GM23338 (cell line): Measurements from ENCODE around the gene NUCB1. TPM values are rescaled to one million over a fixed set of nuclear protein-coding genes. Genes with fewer than 3 reads are reported as not detected.

Experiments used
- ATAC-seq: fragments of 200-7000 bp; cut with Tn5 transposase; 3 replicates; pipeline ENCODE4 v1.9.1; 2020
- DNase-seq: peaks from one replicate; pipeline ENCODE4 v3.0.0-alpha.2; 2015; ENCODE audit warnings: low spot score
- H2AFZ ChIP-seq: fragments of 200-600 bp; sonication (generic); 2 replicates; pipeline ENCODE4 v1.8.0; 2016; ENCODE audit warnings: antibody characterized with exemption, mild to moderate bottlenecking, moderate library complexity
- H3F3A ChIP-seq: fragments of 200-600 bp; sonication (generic); replicated peaks from 2 replicates; pipeline ENCODE4 v1.8.0; 2017; ENCODE audit warnings: antibody characterized with exemption, mixed run types, low read depth
- H3K27ac ChIP-seq: fragments of 200-600 bp; sonication (generic); 2 replicates; pipeline ENCODE4 v1.6.1; 2016; ENCODE audit warnings: low read depth
- H3K27me3 ChIP-seq: fragments of 200-600 bp; sonication (generic); 2 replicates; pipeline ENCODE4 v1.8.0; 2016; ENCODE audit warnings: mild to moderate bottlenecking, mixed run types, moderate library complexity; ENCODE audit not compliant: insufficient read depth
- H3K36me3 ChIP-seq: fragments of 200-600 bp; sonication (generic); 2 replicates; pipeline ENCODE4 v1.8.0; 2016; ENCODE audit warnings: mild to moderate bottlenecking; ENCODE audit not compliant: insufficient read depth
- H3K4me1 ChIP-seq: fragments of 200-600 bp; sonication (generic); 2 replicates; pipeline ENCODE4 v1.8.0; 2016; ENCODE audit warnings: mild to moderate bottlenecking, moderate library complexity; ENCODE audit not compliant: insufficient read depth
- H3K4me2 ChIP-seq: fragments of 200-600 bp; sonication (generic); 2 replicates; pipeline ENCODE4 v1.7.1; 2017; ENCODE audit warnings: mixed run types
- H3K4me3 ChIP-seq: fragments of 200-600 bp; sonication (generic); 2 replicates; pipeline ENCODE4 v1.6.1; 2016; ENCODE audit warnings: mixed run types
- H3K79me2 ChIP-seq: fragments of 200-600 bp; sonication (generic); replicated peaks from 2 replicates; pipeline ENCODE4 v1.8.0; 2017; ENCODE audit warnings: mild to moderate bottlenecking; ENCODE audit not compliant: insufficient read depth
- H3K9me2 ChIP-seq: fragments of 200-600 bp; sonication (generic); 2 replicates; pipeline ENCODE4 v1.8.0; 2017; ENCODE audit not compliant: insufficient read depth
- H4K20me1 ChIP-seq: fragments of 200-600 bp; sonication (generic); replicated peaks from 2 replicates; pipeline ENCODE4 v1.8.0; 2017; ENCODE audit warnings: mild to moderate bottlenecking; ENCODE audit not compliant: insufficient read depth
- H3K27ac Mint-ChIP-seq: 2 replicates; pipeline ENCODE4 v1.8.0; 2020; ENCODE audit warnings: inconsistent platforms, mild to moderate bottlenecking, moderate library complexity, mixed read lengths
- H3K27me3 Mint-ChIP-seq: 3 replicates; pipeline ENCODE4 v1.8.0; 2022; ENCODE audit warnings: low read depth, mild to moderate bottlenecking, moderate library complexity, mixed read lengths, inconsistent platforms; ENCODE audit not compliant: insufficient read depth, poor library complexity
- H3K36me3 Mint-ChIP-seq: 3 replicates; pipeline ENCODE4 v1.8.0; 2021; ENCODE audit warnings: low read depth, mild to moderate bottlenecking, inconsistent platforms, moderate library complexity, mixed read lengths
- H3K4me1 Mint-ChIP-seq: 3 replicates; pipeline ENCODE4 v1.8.0; 2020; ENCODE audit warnings: mild to moderate bottlenecking, inconsistent platforms, mixed read lengths
- H3K4me3 Mint-ChIP-seq: 3 replicates; pipeline ENCODE4 v1.8.0; 2021; ENCODE audit warnings: moderate library complexity, mild to moderate bottlenecking, inconsistent platforms, mixed read lengths
- H3K9me3 Mint-ChIP-seq: 3 replicates; pipeline ENCODE4 v1.8.0; 2020; ENCODE audit warnings: moderate library complexity, mild to moderate bottlenecking, inconsistent platforms, mixed read lengths
- CTCF ChIP-seq, 2 experiments: fragments of 200-600 bp in 1 of 2; sonication (generic) in 1 of 2; conservative IDR thresholded peaks; 2 replicates each; pipeline versions ENCODE4 v1.5.1 to v1.6.1; 2016 to 2017; ENCODE audit warnings: antibody characterized with exemption in 2 of 2, low read depth in 2 of 2, mild to moderate bottlenecking in 2 of 2, moderate library complexity in 1 of 2
- ETS1 ChIP-seq: IDR thresholded peaks from 2 replicates; pipeline ENCODE4 v1.6.1; 2016; ENCODE audit warnings: antibody characterized with exemption
- EZH2 ChIP-seq: fragments of 200-600 bp; sonication (generic); IDR thresholded peaks from one replicate; pipeline ENCODE4 v1.8.0; 2017; ENCODE audit warnings: antibody characterized with exemption, mild to moderate bottlenecking, low read depth; ENCODE audit not compliant: unreplicated experiment
- EZH2phosphoT487 ChIP-seq: fragments of 200-600 bp; sonication (generic); IDR thresholded peaks from one replicate; pipeline ENCODE4 v1.8.1; 2018; ENCODE audit warnings: antibody characterized with exemption; ENCODE audit not compliant: unreplicated experiment
- POLR2AphosphoS5 ChIP-seq: IDR thresholded peaks from 2 replicates; pipeline ENCODE4 v1.6.1; 2016; ENCODE audit warnings: antibody characterized with exemption, low read depth
- STAT1 ChIP-seq: IDR thresholded peaks from one replicate; pipeline ENCODE4 v1.6.1; 2016; ENCODE audit warnings: antibody characterized with exemption; ENCODE audit not compliant: unreplicated experiment
- ZNF114 ChIP-seq: fragments of 250-450 bp; sonication (Bioruptor Pico); IDR thresholded peaks from 2 replicates; pipeline ENCODE4 v1.5.0; 2020; ENCODE audit warnings: mild to moderate bottlenecking, moderate library complexity
- ZNF462 ChIP-seq: fragments of 250-450 bp; sonication (Bioruptor Pico); IDR thresholded peaks from 2 replicates; pipeline ENCODE4 v1.5.0; 2020; ENCODE audit warnings: mild to moderate bottlenecking, moderate library complexity
- polyA plus RNA-seq: library from polyadenylated mRNA; unstranded; fragments of >200 nt; fragmentation: Nextera tagmentation; extraction: Ambion mirVana; gene quantifications from 2 replicates; pipeline ENCODE4 v1.2.1, GENCODE V29; 2016
- total RNA-seq: library from RNA; depleted of rRNA; stranded (reverse); fragments of >200 nt; shearing (Covaris generic); gene quantifications from 2 replicates; pipeline ENCODE4 v1.2.3, GENCODE V29; 2014

The NUCB1 gene
- total and polyA plus RNA-seq, 2 experiments from 2014 or later = 57.1 to 163 TPM

- no peak overlapping the region for H3K4me3 Mint-ChIP-seq
- no peak overlapping the region for H2AFZ ChIP-seq
- H3K9me2 ChIP-seq = no peaks in the 10 kb centered on the region
- no peaks in the 10 kb centered on the region for H3K27me3 ChIP-seq
- H3K4me1 Mint-ChIP-seq = peaks cover 15% of the 10 kb centered on the region
- ATAC-seq = no peak
- H3F3A ChIP-seq = peaks cover 8% of the 10 kb centered on the region; the same call in 1 of the 2 replicates
- peaks cover 2% of the 10 kb centered on the region for H3K27me3 Mint-ChIP-seq
- peaks cover 48% of the 10 kb centered on the region for H3K36me3 Mint-ChIP-seq
- H3K4me1 ChIP-seq = peaks cover 8% of the 10 kb centered on the region
- TF ChIP-seq ZNF462 (CRISPR knock-in tag) = no peak
- no peak for TF ChIP-seq POLR2AphosphoS5
- TF ChIP-seq EZH2 = no peak
- no peak overlapping the region for H3K4me2 ChIP-seq
- H3K27ac ChIP-seq = no peak overlapping the region
- H4K20me1 ChIP-seq = peaks cover 14% of the 10 kb centered on the region
- peaks cover 17% of the 10 kb centered on the region for H3K79me2 ChIP-seq
- H3K36me3 ChIP-seq = peaks cover 10% of the 10 kb centered on the region
- H3K4me3 ChIP-seq = no peak overlapping the region
- no peak for DNase-seq
- H3K9me3 Mint-ChIP-seq = peaks cover 11% of the 10 kb centered on the region; the same call in 2 of the 3 replicates
- H3K27ac Mint-ChIP-seq = no peak overlapping the region
Observed at GRCh38 chr19:48878196-48879024, 21.7 kb upstream of the NUCB1 start.

- peaks cover 8% of the 10 kb centered on the region; the same call in 1 of the 2 replicates for H4K20me1 ChIP-seq
- peaks cover 8% of the 10 kb centered on the region; the same call in 1 of the 2 replicates for H3F3A ChIP-seq
- H3K27ac ChIP-seq = no peak overlapping the region
- 0 out of 2 replicates have a peak overlapping the region, but pooled peaks have one; percentile 1 for H3K4me2 ChIP-seq
- H3K36me3 ChIP-seq = peaks cover 7% of the 10 kb centered on the region
- H3K4me3 ChIP-seq = no peak overlapping the region
- peaks cover 11% of the 10 kb centered on the region; the same call in 2 of the 3 replicates for H3K9me3 Mint-ChIP-seq
- no peak for DNase-seq
- no peak for ATAC-seq
- peaks cover 48% of the 10 kb centered on the region for H3K36me3 Mint-ChIP-seq
- peaks cover 5% of the 10 kb centered on the region for H3K27me3 Mint-ChIP-seq
- H2AFZ ChIP-seq = no peak overlapping the region
- no peaks in the 10 kb centered on the region for H3K27me3 ChIP-seq
- peaks cover 7% of the 10 kb centered on the region; the same call in 1 of the 2 replicates for H3K4me1 ChIP-seq
- H3K4me1 Mint-ChIP-seq = peaks cover 8% of the 10 kb centered on the region
- H3K79me2 ChIP-seq = peaks cover 10% of the 10 kb centered on the region
- no peaks in the 10 kb centered on the region for H3K9me2 ChIP-seq
- H3K4me3 Mint-ChIP-seq = no peak overlapping the region
- H3K27ac Mint-ChIP-seq = no peak overlapping the region
- TF ChIP-seq ZNF114 (CRISPR knock-in tag) (no peak), EZH2 (no peak), STAT1 (no peak), EZH2phosphoT487 (no peak), CTCF (conservative IDR thresholded peaks at IDR 0.05; ENCODE audit: low read depth in 2 of 2) (no peak), POLR2AphosphoS5 (no peak), ETS1 (no peak)
Observed at GRCh38 chr19:48879025-48879637, 21.0 kb upstream of the NUCB1 start.
